WTC11 (cell line): ENCODE data around the gene GRIN1.

Experiments
- ATF3 ChIP-seq: sonication (generic); formaldehyde crosslinking; conservative IDR thresholded peaks from 2 replicates; pipeline ENCODE4 v1.8.1; 2022; ENCODE audit warnings: mild to moderate bottlenecking, missing genetic modification reagents
- E2F5 ChIP-seq: sonication (generic); formaldehyde crosslinking; IDR thresholded peaks from 2 replicates; pipeline ENCODE4 v1.8.1; 2022; ENCODE audit warnings: mild to moderate bottlenecking, moderate library complexity, missing genetic modification reagents
- ESRRA ChIP-seq: sonication (generic); formaldehyde crosslinking; IDR thresholded peaks from 2 replicates; pipeline ENCODE4 v1.8.1; 2022; ENCODE audit warnings: mild to moderate bottlenecking, missing genetic modification reagents, borderline replicate concordance
- HMGA2 ChIP-seq: fragments of 250-450 bp; sonication (Bioruptor Pico); IDR thresholded peaks from 2 replicates; pipeline ENCODE4 v1.4.0; 2021; ENCODE audit warnings: mild to moderate bottlenecking, moderate library complexity
- IRF2 ChIP-seq: sonication (generic); formaldehyde crosslinking; IDR thresholded peaks from 2 replicates; pipeline ENCODE4 v1.8.0; 2022; ENCODE audit warnings: low read depth, missing genetic modification reagents, borderline replicate concordance
- JUN ChIP-seq: sonication (generic); formaldehyde crosslinking; IDR thresholded peaks from 2 replicates; pipeline ENCODE4 v1.8.0; 2023; ENCODE audit warnings: mild to moderate bottlenecking, missing genetic modification reagents
- KAT7 ChIP-seq: sonication (generic); formaldehyde crosslinking; IDR thresholded peaks from 2 replicates; pipeline ENCODE4 v1.8.1; 2023; ENCODE audit warnings: missing genetic modification reagents, mild to moderate bottlenecking, borderline replicate concordance
- TP53 ChIP-seq: sonication (generic); formaldehyde crosslinking; IDR thresholded peaks from 2 replicates; pipeline ENCODE4 v1.8.1; 2023; ENCODE audit warnings: mild to moderate bottlenecking, missing genetic modification reagents
- TF ChIP-seq, protein P1 (sequence below): fragments of 200-600 bp; IDR thresholded peaks from 2 replicates; pipeline ENCODE4 v1.8.0; 2022; ENCODE audit warnings: antibody characterized with exemption
- TF ChIP-seq, protein P2 (sequence below): sonication (generic); formaldehyde crosslinking; IDR thresholded peaks from 2 replicates; pipeline ENCODE4 v1.8.0; 2023; ENCODE audit warnings: missing genetic modification reagents, mild to moderate bottlenecking, borderline replicate concordance

- TF ChIP-seq, protein P1, sequence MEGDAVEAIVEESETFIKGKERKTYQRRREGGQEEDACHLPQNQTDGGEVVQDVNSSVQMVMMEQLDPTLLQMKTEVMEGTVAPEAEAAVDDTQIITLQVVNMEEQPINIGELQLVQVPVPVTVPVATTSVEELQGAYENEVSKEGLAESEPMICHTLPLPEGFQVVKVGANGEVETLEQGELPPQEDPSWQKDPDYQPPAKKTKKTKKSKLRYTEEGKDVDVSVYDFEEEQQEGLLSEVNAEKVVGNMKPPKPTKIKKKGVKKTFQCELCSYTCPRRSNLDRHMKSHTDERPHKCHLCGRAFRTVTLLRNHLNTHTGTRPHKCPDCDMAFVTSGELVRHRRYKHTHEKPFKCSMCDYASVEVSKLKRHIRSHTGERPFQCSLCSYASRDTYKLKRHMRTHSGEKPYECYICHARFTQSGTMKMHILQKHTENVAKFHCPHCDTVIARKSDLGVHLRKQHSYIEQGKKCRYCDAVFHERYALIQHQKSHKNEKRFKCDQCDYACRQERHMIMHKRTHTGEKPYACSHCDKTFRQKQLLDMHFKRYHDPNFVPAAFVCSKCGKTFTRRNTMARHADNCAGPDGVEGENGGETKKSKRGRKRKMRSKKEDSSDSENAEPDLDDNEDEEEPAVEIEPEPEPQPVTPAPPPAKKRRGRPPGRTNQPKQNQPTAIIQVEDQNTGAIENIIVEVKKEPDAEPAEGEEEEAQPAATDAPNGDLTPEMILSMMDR = no peak
- TF ChIP-seq E2F5 (CRISPR knock-in tag) = no peak
- TF ChIP-seq TP53 (CRISPR knock-in tag) = no peak
- no peak for TF ChIP-seq IRF2 (CRISPR knock-in tag)
- TF ChIP-seq ATF3 = no peak
- no peak for TF ChIP-seq KAT7 (CRISPR knock-in tag)
- TF ChIP-seq, protein P2, sequence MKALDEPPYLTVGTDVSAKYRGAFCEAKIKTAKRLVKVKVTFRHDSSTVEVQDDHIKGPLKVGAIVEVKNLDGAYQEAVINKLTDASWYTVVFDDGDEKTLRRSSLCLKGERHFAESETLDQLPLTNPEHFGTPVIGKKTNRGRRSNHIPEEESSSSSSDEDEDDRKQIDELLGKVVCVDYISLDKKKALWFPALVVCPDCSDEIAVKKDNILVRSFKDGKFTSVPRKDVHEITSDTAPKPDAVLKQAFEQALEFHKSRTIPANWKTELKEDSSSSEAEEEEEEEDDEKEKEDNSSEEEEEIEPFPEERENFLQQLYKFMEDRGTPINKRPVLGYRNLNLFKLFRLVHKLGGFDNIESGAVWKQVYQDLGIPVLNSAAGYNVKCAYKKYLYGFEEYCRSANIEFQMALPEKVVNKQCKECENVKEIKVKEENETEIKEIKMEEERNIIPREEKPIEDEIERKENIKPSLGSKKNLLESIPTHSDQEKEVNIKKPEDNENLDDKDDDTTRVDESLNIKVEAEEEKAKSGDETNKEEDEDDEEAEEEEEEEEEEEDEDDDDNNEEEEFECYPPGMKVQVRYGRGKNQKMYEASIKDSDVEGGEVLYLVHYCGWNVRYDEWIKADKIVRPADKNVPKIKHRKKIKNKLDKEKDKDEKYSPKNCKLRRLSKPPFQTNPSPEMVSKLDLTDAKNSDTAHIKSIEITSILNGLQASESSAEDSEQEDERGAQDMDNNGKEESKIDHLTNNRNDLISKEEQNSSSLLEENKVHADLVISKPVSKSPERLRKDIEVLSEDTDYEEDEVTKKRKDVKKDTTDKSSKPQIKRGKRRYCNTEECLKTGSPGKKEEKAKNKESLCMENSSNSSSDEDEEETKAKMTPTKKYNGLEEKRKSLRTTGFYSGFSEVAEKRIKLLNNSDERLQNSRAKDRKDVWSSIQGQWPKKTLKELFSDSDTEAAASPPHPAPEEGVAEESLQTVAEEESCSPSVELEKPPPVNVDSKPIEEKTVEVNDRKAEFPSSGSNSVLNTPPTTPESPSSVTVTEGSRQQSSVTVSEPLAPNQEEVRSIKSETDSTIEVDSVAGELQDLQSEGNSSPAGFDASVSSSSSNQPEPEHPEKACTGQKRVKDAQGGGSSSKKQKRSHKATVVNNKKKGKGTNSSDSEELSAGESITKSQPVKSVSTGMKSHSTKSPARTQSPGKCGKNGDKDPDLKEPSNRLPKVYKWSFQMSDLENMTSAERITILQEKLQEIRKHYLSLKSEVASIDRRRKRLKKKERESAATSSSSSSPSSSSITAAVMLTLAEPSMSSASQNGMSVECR (CRISPR knock-in tag) = no peak
- no peak for TF ChIP-seq JUN
- TF ChIP-seq ESRRA (CRISPR knock-in tag) = no peak
- TF ChIP-seq HMGA2 (CRISPR knock-in tag) = no peak
These were observed 22.9 kb upstream of the GRIN1 start for GRCh38 chr9:137116027-137116507.
